HepG2 (cell line): ENCODE data around the gene GORASP2.

Experiments used
- CTCF ChIP-seq: sonication (generic); formaldehyde crosslinking; IDR thresholded peaks from 2 replicates; pipeline ENCODE4 v1.5.0; 2020; ENCODE audit warnings: mild to moderate bottlenecking, missing genetic modification reagents, moderate library complexity
- EP300 ChIP-seq, 3 experiments: sonication (generic) in 1 of 3; formaldehyde crosslinking in 1 of 3; IDR thresholded peaks; 2 replicates each; pipeline versions ENCODE4 v1.5.1 to v1.6.1; 2011 to 2020; ENCODE audit warnings: low read depth in 2 of 3, low read length in 2 of 3, borderline replicate concordance in 1 of 3, improper control_type of control experiment in 1 of 3, mild to moderate bottlenecking in 1 of 3, missing genetic modification reagents in 1 of 3, moderate library complexity in 1 of 3
- MTA3 ChIP-seq: sonication (generic); formaldehyde crosslinking; IDR thresholded peaks from 2 replicates; pipeline ENCODE4 v1.4.0; 2020; ENCODE audit warnings: missing genetic modification reagents
- RNF2 ChIP-seq: fragments of 450-650 bp; conservative IDR thresholded peaks from 2 replicates; pipeline ENCODE4 v1.6.1; 2016; ENCODE audit warnings: low read depth
- TOPORS ChIP-seq: sonication (generic); formaldehyde crosslinking; IDR thresholded peaks from 2 replicates; pipeline ENCODE4 v1.8.0; 2023; ENCODE audit warnings: mild to moderate bottlenecking, missing genetic modification reagents
- ZNF24 ChIP-seq: fragments of 450-650 bp; IDR thresholded peaks from 2 replicates; pipeline ENCODE4 v1.6.1; 2017; ENCODE audit warnings: antibody characterized with exemption, mild to moderate bottlenecking
- ZSCAN22 ChIP-seq: sonication (generic); formaldehyde crosslinking; IDR thresholded peaks from 2 replicates; pipeline ENCODE4 v1.4.0; 2020; ENCODE audit warnings: mild to moderate bottlenecking, missing genetic modification reagents
- TF ChIP-seq, protein P1 (sequence below): sonication (generic); IDR thresholded peaks from 2 replicates; pipeline ENCODE4 v1.6.1; 2016; ENCODE audit warnings: low read depth, borderline replicate concordance

DNA sequence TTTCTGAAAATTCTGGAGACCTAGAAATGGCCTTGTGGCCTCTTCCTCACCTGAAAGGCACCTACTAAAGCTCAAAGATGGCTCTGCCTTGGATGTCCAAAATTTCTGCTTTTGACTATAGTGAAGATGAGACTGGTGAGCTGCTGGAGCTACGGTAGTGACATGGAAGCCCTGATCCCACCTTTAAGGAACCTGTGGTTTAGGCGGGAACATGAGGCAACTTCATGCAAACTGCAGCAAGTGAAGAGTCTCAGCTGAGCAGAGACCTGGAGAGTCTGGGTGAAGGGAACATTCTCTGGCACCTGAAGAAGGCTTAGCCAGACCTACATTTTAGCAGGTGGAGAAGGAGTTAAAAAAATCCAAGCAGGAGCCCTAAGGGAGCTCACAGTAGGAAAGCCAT is 40.0 kb downstream of the GORASP2 start:
- no peak for TF ChIP-seq MTA3
- no peak for TF ChIP-seq TOPORS (CRISPR knock-in tag)
- no peak for TF ChIP-seq ZSCAN22 (CRISPR knock-in tag)
- TF ChIP-seq EP300 (IDR thresholded peaks at IDR 0.05; ENCODE audit: low read depth in 2 of 2, low read length in 2 of 2) = no peak
- no peak for TF ChIP-seq EP300 (CRISPR knock-in tag; IDR thresholded peaks at IDR 0.05; ENCODE audit: borderline replicate concordance)
- no peak for TF ChIP-seq ZNF24
- no peak for TF ChIP-seq RNF2
- TF ChIP-seq, protein P1, sequence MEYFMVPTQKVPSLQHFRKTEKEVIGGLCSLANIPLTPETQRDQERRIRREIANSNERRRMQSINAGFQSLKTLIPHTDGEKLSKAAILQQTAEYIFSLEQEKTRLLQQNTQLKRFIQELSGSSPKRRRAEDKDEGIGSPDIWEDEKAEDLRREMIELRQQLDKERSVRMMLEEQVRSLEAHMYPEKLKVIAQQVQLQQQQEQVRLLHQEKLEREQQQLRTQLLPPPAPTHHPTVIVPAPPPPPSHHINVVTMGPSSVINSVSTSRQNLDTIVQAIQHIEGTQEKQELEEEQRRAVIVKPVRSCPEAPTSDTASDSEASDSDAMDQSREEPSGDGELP = no peak
- no peak for TF ChIP-seq CTCF (CRISPR knock-in tag)
